AG09309 (cell line): ENCODE results near the gene FRRS1.

Source experiments
- DNase-seq: peaks from one replicate; pipeline ENCODE4 v3.0.0-alpha.2; 2010; ENCODE audit warnings: low read depth
- H3K4me3 ChIP-seq: 2 replicates; pipeline ENCODE4 v1.5.1; 2011; ENCODE audit warnings: mild to moderate bottlenecking, low read depth, low read length, moderate library complexity; ENCODE audit not compliant: control insufficient read depth
- TF ChIP-seq, protein P1 (sequence below): IDR thresholded peaks from 2 replicates; pipeline ENCODE4 v1.5.1; 2011; ENCODE audit warnings: mild to moderate bottlenecking, low read depth, low read length, inconsistent platforms; ENCODE audit not compliant: insufficient read depth, control insufficient read depth; ENCODE audit errors: missing control alignments

The FRRS1 gene, protein sequence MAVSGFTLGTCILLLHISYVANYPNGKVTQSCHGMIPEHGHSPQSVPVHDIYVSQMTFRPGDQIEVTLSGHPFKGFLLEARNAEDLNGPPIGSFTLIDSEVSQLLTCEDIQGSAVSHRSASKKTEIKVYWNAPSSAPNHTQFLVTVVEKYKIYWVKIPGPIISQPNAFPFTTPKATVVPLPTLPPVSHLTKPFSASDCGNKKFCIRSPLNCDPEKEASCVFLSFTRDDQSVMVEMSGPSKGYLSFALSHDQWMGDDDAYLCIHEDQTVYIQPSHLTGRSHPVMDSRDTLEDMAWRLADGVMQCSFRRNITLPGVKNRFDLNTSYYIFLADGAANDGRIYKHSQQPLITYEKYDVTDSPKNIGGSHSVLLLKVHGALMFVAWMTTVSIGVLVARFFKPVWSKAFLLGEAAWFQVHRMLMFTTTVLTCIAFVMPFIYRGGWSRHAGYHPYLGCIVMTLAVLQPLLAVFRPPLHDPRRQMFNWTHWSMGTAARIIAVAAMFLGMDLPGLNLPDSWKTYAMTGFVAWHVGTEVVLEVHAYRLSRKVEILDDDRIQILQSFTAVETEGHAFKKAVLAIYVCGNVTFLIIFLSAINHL

DNA sequence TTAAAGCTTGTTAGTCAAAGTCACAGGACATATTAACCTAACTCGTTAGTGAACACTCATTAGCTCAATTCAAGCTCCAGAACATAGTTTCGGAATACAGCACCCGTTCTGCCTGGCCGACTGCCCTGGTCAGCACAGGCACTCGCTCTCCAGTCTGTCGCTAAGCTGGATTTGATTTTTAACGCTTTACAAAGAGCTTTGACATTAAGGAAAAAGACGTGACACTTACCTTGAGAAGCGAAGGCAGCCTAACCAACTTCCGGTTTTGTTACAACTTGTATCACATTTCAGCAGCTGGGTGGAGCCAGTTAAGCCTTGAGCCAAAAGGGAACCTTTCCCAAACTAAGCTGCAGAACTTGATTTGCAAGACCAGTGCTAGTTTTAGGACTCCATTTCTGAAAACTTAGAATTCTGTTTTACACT lies at the start of gene FRRS1:
Gene FRRS1 (minus strand): TSS at position 258 of the 423 bp plus-strand sequence. CDS start 17,867 bp downstream, outside the sequence.
- TF ChIP-seq, protein P1, sequence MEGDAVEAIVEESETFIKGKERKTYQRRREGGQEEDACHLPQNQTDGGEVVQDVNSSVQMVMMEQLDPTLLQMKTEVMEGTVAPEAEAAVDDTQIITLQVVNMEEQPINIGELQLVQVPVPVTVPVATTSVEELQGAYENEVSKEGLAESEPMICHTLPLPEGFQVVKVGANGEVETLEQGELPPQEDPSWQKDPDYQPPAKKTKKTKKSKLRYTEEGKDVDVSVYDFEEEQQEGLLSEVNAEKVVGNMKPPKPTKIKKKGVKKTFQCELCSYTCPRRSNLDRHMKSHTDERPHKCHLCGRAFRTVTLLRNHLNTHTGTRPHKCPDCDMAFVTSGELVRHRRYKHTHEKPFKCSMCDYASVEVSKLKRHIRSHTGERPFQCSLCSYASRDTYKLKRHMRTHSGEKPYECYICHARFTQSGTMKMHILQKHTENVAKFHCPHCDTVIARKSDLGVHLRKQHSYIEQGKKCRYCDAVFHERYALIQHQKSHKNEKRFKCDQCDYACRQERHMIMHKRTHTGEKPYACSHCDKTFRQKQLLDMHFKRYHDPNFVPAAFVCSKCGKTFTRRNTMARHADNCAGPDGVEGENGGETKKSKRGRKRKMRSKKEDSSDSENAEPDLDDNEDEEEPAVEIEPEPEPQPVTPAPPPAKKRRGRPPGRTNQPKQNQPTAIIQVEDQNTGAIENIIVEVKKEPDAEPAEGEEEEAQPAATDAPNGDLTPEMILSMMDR, result no peak
- DNase-seq, result peak; percentile 14
- H3K4me3 ChIP-seq, result peak within 1 kb of the TSS; percentile 53

DNA sequence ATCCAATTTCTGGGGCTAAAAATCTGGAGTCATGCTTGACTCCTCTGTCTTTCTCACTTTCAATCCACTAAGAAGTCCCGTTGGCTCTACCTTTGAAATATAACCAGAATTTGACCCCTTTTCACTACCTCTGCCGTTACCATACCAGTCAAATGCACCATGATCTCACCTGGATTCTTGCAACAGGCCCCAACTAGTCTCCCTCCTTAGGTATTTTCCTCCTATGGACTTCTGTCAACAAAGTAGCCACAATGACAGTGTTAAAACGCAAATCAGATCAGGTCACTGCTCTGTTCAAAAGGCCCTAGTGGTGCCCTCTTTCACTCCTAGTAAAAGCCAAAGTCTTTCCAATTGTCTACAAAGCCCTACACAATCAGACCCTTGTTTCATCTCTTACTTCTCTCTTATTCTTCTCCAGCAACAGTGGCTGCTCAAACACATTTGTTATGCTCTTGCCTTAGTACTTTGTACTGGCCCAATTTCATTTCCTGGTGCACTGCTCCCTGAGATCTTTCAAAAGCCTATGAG lies 48.0 kb upstream of the FRRS1 start:
- DNase-seq, result no peak
- H3K4me3 ChIP-seq, result no peak overlapping the region
- TF ChIP-seq, protein P1, result no peak

DNA sequence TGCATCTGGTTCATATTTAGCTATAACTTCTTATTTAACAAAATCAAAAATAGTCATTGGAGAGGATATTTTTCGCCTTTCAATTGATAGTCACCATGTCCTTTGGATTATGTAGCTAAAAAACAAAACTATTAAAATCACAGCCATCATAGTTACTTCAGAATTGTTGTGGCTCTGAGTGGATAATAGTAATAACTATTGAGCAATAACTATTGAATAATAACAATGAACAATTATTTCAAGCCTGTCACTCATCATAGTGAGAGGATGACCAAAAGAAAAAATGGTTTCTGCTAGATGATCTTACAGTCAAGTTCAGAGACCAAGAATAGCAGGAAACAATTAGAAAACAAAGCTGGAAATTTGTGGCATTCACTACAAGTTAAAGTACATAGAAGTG lies 45.3 kb upstream of the FRRS1 start:
- DNase-seq, result no peak
- no peak overlapping the region for H3K4me3 ChIP-seq
- TF ChIP-seq, protein P1, result no peak

DNA sequence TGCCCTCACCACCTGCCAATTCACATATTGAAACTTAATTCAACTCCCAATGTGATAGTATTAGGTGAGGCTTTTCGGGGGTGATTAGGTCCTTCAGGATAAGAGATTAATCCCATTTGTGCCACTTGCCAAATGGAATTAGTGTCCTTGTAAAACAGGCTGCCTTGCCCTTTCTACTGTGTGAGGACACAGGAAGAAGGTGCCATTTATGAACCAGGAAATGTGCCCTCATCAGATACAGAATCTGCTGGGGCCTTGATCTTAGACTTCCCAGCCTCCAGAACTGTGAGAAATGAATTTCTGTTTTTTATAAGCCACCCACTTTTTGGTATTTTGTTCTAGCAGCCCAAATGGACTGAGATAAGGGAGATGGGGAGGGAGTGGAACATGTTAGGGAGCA lies 44.6 kb upstream of the FRRS1 start:
- TF ChIP-seq, protein P1, result no peak
- no peak for DNase-seq
- no peak overlapping the region for H3K4me3 ChIP-seq

DNA sequence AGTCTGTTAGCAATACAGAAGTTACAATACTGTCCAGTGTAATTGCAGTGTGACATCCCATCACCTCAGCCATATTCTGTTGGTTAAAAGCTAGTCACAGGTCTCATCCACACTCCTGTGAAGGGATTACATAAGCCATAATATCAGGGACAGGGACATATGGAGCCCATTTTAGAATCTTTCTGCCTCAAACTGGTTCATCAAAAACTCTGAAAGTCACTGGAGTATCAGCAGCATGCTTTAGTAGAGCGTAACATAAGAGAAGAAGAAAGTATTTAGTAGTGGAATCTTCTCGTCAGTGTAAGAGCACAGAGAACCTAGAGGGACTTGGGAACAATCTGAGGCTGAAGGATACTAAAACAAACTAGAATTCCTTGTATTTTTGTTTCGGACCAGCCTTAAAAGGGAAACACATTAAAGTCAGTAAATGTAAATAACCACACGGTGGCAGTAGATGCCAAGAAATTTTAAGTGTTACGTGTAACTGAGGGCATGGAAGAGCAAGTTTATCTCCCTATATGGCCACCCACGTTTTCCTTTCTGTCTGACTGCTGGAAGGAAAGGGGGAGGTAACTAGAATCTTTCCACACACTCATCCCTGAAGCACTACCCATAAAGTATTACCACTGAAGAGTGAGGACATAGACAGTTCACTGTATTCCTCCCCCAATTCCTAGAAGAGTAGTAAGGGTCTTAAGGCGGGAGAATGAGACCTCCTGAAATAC lies 42.1 kb upstream of the FRRS1 start:
- H3K4me3 ChIP-seq, result no peak overlapping the region
- TF ChIP-seq, protein P1, result peak; percentile 48
- DNase-seq, result peak; percentile 94

DNA sequence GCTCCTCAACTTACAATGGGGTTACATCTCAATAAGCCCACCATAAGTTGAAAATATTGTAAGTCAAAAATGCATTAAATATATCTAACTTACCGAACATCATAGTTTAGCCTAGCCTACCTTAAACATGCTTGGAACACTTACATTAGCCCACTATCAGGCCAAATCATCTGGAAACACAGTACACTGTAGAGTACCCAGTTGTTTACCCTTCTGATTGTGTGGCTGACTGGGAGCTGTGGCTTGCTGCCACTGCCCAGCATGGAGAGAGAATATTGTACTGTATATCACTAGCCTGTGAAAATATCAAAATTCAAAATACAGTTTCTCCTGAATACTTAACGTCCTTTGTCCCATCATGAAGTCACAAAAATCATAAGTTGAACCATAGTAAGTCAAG lies 40.4 kb upstream of the FRRS1 start:
- H3K4me3 ChIP-seq, result no peak overlapping the region
- TF ChIP-seq, protein P1, result no peak
- DNase-seq, result no peak
